ENCODE results near the gene NR2C2AP.

DNA sequence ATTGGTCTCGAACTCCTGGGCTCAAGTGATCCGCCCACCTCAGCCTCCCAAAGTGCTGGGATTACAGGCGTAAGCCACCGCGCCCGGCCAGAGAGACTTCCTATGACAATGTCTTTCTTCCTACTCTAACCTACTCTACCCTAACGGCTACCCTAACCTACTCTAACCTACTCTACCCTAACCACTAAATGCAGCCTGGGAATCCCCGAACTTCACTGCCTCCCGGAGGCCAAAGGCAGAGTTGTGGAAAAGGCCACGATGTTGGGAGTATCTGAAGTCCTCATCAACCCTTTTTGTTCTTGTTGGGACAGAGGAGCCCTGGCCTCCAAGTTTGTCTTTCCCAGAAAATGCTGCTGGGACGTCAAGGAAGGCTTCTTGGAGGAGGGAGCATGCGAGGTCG is 967 bp upstream of the NR2C2AP start:
- TF ChIP-seq POLR2AphosphoS5 (IDR thresholded peaks at IDR 0.05; ENCODE audit: borderline replicate concordance, low read depth, low read length), result no peak
- no peak for TF ChIP-seq EZH2 (IDR thresholded peaks at IDR 0.05)
- no peak for TF ChIP-seq FOXP2 (optimal IDR thresholded peaks at IDR 0.05; ENCODE audit: control extremely low read depth, extremely low read length, insufficient read depth)

Data from SK-N-MC (cell line).